GM21381 (cell line): ENCODE measurements around the gene MRE11.

Experiments
- ATAC-seq: cut with Tn5 transposase; IDR thresholded peaks from one replicate; pipeline ENCODE4 v1.9.1; 2021; ENCODE audit warnings: mild to moderate bottlenecking, moderate library complexity; ENCODE audit not compliant: unreplicated experiment

MRE11 gene

DNA sequence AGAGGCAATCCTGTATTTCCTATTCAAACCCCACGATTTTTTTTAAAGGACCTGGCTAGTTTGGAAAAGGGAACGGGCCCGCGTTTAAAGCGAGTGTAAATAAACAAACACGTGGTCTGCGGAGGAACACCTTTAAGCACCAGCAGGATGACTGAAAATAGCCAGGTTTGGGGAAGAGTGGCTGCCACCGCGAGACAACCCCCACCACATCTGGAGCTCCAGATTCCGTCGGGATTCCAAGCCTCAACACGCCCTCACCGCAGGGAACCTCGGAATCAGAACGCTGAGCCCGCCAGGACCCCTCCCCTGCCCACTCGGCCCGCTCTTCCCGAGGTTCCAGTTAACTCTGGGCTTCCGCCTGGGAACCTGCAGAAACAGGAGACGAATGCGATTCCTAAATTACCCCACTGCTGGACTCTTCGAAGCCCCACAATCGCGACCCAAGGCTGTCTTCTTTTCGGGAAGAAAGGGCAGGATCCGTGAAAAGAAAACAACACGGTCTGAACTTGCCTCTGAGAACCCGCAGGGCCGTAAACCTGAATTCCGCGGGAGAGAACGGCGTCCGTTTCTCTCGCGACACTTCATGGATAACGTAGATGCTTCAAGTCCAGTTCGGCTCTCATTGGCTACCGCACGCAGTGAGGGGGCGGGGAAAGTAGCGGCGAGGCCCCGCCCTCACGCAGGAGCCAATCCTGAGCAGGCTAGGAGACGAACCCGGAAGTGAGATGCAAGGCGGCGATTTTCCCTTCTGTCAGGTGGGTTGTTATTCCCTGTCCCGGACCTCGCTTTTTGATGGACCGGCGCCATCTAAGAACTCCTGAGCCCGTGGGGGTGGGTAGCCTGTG is at the start of gene MRE11, which contains the start of gene ANKRD49:
Gene MRE11, minus strand, starts transcription at position 564 of the 845 bp plus-strand sequence. CDS start 1,043 bp downstream, outside the sequence.
Gene ANKRD49, plus strand, starts transcription at position 704 of the 845 bp plus-strand sequence. CDS start 2,710 bp downstream, outside the sequence.
- peak; percentile 100 for ATAC-seq

DNA sequence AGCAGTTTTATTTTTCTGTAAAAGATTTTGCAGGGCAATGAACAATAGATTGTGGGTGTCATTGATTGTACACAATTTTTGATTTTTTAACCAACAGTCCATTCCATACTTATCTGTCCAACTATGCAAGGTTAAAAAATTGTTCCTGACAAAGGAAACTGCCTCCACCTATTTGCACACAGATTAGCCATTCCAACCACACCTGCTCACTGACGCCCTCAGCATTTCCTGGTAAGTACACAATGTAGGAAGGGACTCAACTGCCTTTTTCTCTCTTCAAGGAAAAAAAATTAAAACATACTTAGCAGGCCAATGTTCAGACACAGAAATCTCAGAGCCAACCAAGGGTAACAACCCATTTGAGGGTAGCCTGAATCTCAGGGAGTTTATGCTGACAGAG is 45.8 kb upstream of the MRE11 start:
- no peak for ATAC-seq

DNA sequence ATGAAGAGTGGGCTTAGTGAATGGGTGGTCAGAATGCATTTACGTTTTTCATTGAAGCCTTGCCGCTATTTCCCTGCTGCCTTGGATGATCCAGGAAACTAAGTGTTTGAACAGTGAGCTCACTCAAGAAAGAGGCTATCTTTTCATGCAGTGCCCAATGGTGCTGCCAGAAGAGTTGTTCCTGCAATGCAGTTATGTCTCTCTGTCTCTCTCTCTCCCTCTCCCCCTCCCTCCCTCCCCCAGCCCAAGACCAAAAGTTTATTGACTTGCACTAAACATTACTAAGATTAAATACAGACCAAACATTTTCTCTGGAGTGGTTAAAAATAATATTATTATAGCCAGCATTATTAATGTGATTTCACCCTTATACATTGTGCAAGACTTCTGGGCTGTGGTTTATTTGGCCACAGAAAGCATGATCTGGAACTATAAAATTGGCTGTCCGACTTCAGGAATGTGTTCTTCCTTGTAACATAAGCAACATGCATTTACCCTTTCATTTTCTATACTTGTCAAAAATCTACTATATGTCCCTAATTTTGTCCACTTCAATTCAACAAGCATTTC is 43.5 kb upstream of the MRE11 start:
- ATAC-seq: no peak

DNA sequence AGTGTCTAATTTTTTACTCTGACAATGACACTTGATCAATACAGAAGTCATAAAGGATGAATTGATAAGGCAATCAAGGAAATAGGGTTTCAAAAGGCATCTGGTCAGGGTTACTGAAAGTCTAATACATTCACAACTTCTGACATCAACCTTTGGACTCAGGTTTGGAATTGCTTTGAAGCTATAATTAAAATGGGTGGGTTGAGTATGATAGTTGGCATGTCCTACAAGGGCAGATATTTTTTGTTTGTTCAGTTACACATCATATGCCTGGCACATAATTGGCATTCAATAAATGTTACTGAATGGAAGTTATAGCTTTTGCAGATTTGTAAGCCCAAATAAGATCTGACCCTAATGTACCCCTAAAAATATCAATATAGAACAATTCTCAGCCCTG is 42.7 kb upstream of the MRE11 start:
- no peak for ATAC-seq

DNA sequence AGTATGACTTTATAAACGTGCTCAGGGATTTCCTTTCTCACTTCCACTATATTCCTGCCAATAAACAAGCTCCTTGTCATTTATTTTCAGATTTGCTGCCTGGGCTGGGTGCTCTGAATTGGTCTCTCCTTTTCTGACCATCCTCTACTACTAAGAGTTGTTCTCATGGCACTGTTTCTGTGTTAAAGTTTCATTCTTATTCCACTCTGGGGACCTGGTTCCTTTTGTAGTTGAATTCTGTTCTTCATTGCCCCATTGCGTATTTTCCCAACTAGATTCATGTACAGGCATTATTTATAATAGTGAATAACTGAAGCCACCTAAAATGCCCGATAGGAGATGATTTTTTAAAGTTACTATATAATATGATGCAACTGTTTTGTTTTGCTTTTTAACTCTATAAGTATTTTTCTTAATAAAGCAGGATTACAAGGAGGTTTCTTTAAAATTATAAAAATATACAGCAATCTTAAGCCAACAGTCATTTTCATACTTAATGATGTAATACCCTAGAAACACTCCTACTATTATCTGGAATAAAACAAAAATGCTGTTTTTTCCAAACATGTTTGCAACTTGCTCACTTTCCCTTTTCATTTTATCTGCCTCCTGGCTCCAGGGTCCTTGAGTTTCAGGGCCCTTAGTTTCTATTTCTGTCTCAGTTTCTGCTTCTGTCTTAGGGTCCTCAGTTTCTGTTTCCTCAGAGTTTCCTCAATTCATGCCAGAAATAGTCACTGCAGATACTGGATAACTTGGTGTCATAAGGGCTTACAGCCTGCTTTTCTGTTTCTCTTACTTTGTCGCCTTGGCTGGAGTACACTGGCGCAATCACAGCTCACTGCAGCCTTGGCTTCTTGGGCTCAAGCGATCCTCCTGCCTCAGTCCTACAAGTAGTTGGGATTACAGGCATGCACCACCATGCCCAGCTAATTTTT is 40.3 kb upstream of the MRE11 start:
- ATAC-seq: no peak

DNA sequence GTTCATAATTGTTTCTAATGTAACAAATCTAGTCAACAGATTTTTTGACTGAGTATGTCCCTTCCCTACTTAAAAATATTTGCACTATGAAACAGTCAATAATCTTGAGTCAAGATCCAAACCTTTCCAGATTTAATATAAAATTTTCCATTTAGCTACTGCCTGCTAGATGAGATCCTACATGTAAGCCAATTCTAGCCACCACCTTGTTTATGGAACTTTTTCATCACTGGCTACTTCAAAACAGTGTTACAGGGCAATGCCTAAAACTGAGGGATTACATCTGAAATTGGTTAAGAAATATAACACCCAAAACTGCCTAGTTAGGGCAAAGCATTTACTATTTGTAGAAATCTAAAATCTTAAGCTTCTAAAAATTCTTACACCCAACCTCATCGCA is 39.6 kb upstream of the MRE11 start:
- no peak for ATAC-seq

DNA sequence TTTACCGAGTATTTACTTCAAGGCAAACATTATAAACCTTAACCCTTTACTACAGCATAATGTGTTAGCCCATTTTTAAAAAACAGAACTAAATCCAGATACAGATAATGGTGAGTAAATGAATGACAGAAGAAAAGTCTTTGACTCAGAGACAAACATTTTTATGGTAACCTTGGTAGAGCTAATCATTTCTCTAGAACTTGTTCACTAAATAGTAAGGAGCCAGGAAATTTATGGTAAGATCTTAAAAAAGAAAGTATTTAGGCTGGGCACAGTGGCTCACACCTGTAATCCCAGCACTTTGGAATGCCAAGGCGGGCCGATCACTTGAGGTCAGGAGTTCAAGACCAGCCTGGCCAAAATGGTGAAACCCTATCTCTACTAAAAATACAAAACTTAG is 38.6 kb upstream of the MRE11 start:
- no peak for ATAC-seq

DNA sequence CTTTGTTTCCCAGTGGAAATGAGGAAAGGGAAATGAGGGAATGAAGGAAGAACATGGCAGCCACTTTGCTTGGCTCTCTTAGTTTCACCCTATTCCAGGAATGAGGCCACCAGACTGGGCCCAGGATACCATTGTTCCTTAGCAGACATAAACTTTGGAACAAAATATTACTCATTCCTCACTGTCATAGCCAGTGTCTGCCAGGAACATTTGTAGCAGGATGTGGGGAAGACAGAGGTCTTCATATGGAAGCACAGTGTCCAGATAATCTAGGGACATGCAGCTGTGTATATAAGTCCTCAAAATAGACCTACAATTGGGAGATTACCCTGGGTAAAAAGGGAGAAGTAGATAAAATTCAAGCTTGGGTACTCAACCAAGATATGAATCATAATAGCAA is 34.9 kb upstream of the MRE11 start:
- no peak for ATAC-seq

DNA sequence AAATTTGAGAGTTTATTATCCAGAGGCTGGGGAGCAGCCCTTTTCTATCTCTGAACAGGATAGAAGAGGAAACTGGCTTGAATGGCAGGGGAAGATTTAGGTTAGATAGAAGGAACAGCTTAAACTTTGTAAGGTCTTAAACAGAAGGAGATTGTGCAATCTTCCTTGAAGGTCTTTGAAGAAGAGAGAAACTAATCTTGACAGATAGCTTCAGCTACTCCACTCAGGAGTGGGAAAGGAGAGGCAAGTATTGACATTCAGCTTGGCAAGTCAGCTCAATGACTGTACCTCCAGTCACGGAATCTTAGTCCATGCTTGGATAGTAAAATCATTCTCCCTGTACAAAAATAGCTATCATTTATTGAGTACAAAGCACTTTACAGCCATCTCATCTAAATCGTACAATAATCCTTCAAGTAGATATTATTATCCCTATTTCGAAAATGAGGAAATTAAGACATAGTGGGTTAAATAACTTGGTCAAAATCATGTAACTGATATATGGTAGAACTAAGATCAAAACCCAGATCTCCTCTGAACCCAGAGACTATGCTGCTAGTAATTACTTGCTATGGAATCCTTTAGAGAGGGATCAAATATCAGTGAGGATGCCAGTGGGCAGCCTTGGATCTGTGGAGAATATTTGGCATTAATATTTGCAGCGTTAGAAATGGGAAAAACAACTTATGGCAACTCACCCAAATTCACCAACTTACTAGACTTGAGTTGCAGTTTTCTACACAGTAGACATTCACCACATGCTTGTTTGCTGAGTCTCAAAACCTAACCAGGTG is 33.2 kb upstream of the MRE11 start:
- ATAC-seq: no peak

DNA sequence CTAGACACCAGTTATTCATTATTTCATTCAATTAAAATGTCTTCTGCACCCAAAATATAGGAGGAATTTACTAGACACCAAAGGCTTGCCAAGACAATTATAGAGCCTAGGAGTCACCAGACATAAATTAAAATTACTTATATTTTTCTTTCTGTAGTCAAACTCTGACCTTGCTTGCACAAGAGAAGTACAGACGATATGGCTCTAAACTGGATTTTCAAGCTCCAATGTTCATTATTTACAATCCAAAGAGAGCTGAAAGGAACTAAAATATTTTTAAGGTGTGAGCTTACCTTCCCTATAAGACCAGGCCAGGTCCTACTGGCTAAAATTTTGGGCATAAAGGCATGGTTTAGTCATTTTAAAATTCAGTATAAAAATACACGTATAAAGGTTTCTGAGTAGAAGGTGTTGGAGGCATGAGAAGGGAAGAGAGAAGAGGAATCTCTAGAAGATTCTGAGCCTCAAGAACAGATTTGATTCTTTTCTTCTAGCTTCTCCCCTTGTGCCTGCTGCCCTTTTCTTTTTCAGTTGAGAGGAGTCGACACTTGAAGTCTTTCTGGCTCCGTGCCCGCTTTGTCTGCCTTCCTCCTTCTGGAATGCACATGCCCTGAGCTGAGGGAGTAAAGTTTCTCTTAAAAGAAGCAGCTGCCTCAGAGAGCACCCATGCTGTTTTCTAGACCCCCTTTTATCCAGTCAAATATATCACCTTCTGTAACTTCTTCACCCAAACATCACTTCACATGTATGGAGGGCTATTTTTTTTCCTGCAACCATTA is 32.1 kb upstream of the MRE11 start:
- ATAC-seq: no peak

DNA sequence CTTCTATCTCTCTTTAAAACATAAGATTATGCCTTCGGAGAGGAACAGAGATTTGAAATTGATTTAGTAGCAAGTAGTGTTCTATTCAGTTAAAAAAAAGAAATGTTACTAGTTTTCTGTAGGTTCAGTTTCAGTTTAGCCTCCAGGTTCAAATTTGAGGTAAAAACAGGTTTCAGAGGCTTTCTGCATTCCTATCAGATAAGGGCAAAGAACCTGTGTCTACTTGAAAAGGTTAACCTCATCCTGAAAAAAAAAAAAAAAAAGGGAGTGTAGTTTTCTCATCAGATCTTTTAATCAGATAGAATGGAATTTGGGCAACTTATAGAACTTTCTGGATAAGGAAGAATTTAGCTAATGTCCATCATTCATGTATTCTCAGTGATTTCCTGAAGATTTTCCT is 30.7 kb upstream of the MRE11 start:
- no peak for ATAC-seq

DNA sequence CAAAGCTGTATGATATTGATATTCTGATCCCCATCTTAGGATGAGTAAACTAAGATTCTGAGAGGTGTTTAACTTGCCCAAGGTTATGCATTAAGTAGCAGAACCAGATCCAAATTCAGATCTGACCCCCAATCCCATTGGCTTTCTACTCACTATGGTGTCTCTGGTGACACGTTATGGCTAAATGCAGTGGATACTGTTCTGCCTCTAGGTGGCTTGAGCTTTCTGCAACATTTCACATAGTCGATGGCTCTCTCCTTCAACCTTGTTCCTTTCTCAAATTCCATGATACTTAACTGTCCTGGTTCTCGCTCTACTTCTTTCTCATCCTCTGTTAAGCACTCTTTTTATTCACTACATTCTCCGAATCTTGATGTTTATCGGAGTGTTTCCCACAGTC is 28.0 kb upstream of the MRE11 start:
- ATAC-seq: no peak

DNA sequence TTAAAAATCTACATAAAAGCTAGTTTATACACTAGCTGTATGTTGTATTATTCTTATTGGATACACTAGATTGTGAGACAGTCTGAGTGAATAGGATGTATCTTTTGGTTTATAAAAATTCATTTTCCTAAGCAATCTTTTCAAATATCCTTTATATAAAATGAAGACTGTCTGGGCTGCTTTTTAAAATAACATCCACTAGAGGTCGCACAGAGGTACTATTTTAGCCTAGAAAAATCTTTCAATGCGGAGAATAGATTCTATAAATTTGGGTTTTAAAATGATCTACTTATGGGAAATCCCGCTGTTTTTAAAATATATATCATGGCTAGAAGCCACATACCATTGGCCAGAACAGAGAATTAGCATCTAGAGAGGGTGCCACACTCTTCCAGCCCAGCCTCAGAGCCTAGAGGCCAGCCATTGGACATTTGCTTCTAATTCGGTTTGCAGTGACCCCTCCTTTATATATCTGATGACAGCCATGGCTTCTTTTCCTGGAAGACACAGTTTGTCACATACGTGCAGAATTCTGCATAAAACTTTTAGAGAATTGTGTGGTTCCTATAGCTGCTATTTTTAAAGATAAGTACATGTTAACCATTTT is 25.9 kb upstream of the MRE11 start:
- ATAC-seq: no peak

DNA sequence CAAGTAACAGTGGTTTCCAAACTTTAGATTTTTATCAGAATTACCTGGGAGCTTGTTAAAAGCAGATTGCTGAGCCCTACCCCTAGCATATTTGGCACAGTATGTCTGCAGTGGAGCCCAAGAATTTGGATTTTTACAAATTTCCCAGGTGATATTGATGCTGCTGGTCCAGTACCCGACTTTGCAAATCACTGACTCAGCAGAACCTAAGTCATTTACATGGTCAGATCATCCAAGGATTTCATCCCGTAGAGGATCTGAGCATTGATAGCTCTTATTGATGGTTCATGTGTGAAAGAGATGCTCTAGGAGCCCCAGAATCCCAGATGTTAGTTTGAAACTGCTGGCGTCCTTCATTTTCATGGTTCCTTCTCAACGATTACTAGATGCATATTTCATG is 24.7 kb upstream of the MRE11 start:
- ATAC-seq: no peak

DNA sequence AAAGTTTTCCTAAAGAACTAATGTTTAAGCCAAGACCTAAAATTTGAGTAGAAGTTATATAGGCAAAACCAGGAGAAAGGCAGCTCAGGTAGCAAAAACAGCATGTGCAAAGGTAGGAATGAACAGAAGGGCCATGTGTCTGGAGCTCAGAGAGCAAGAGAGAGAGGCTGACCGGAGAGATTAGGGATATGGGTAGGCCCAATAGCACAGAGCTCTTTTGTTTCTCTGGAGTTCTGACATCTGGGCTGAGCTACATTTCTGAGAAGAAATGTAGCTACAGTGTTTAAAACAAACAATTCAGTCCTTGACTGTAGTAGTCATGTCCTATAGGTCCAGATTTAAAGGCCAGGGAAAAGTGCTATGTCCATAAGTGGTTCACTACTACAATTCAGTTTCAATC is 23.1 kb upstream of the MRE11 start:
- no peak for ATAC-seq

DNA sequence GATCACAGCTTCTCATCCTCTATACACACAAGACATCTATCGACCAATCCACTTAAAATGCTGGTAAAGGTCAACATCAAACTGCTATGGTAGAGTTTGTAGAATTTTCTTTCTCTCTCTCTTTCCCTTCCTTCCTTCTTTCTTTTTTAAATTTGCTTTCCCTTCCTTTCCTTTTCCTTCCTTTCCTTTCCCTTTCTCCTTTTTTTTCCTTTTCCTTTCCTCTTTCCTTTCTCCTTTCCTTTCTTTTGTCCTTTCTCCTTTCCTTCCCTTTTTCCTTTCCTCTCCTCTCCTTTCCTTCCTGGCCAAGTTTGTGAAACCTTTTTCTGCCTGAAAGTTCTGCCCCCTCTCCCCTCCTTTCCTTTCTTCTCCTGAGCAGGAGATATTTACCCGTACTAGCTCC is 21.8 kb upstream of the MRE11 start:
- ATAC-seq: no peak

DNA sequence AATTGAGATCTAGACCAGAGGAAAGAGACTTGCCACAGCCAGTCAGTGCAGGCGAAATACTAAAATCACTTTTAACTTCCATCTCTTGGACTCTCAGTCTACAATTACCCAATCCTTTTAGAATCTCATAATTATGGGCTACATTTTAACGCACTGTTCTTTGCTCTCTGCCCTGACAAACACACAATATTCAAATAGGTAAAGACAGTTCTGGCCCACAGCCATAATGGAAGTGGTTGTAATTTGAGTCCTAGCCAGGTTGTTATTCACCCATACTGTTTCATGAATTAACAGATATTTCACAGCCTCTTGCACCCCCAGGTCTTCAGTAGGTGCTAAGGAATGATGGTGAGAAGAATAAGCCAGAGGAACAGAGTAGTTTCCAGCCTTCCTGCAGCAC is 19.4 kb upstream of the MRE11 start:
- ATAC-seq: no peak

DNA sequence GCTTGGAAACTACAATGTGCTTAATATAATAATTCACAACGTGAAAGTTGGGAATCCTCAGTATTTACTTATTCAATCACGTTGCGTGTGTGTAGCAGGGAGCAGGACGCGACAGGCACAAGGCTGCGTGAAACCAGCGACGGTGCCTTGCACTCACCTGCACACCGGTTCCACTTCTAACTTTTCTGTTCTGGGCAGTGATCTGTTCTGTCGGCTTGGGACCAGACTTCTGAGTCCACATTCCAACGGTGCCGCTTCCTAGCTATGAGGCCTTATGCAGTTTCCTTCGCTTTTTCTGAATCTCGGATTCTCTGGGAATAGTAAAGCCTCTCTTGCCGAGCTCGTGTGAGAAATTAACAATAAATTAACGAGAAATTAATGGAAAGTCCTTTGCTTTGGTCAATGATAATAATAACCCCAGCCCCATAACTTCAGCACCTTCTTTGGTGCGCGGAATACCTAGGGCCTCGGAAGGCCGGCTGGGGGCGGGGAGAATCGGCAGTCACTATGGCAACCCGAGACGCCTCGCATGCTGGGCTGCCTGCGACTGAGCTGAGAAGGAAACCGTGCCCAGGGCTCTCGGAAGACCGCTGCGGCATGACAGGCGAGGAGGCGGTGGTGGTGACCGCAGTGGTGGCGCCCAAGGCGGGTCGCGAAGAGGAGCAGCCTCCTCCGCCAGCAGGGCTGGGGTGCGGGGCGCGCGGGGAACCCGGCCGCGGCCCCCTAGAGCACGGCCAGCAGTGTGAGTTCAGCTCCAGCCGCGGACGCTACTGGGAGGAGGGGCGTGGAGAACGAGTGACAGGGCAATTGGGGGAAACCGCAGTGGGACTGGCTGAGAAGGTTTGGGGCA is 18.5 kb upstream of the MRE11 start, which contains the start of gene C11orf97:
Gene C11orf97, plus strand, starts transcription at position 530 of the 850 bp plus-strand sequence. Its CDS starts 68 bp downstream, at position 598.
- ATAC-seq: peak; percentile 88
